Mesendoderm (in vitro differentiated cells): ENCODE measurements around the gene SCGB1C1.
A peak's percentile ranks its signal among the peaks of the same experiment; 100 is the strongest.

Experiments used
- DNase-seq: peaks from one replicate; pipeline ENCODE4 v3.0.0; 2013
- H2AK5ac ChIP-seq: 2 replicates; pipeline ENCODE4 v1.6.1; 2013; ENCODE audit warnings: low read length, inconsistent platforms
- H2BK120ac ChIP-seq: 2 replicates; pipeline ENCODE4 v1.6.1; 2013; ENCODE audit warnings: low read depth, mild to moderate bottlenecking, low read length, moderate library complexity, mixed read lengths
- H2BK15ac ChIP-seq: replicated peaks from 2 replicates; pipeline ENCODE4 v1.6.1; 2013; ENCODE audit warnings: low read depth, mild to moderate bottlenecking, moderate library complexity
- H2BK5ac ChIP-seq: 2 replicates; pipeline ENCODE4 v1.6.1; 2013; ENCODE audit warnings: low read length, inconsistent platforms
- H3K18ac ChIP-seq: 2 replicates; pipeline ENCODE4 v1.6.1; 2013; ENCODE audit warnings: mild to moderate bottlenecking, low read length, mixed read lengths
- H3K23ac ChIP-seq: one replicate; pipeline ENCODE4 v1.6.1; 2013; ENCODE audit warnings: low read length
- H3K27ac ChIP-seq: 2 replicates; pipeline ENCODE4 v1.5.1; 2013; ENCODE audit warnings: low read depth, mild to moderate bottlenecking, inconsistent platforms, low read length, moderate library complexity
- H3K27me3 ChIP-seq: 2 replicates; pipeline ENCODE4 v1.6.1; 2013; ENCODE audit warnings: low read length, control low read depth, mild to moderate bottlenecking, inconsistent platforms; ENCODE audit not compliant: insufficient read depth, poor library complexity
- H3K36me3 ChIP-seq: 2 replicates; pipeline ENCODE4 v1.6.1; 2013; ENCODE audit warnings: low read length, inconsistent platforms; ENCODE audit not compliant: control insufficient read depth, insufficient read depth
- H3K4ac ChIP-seq: one replicate; pipeline ENCODE4 v1.6.1; 2013; ENCODE audit warnings: low read depth, mild to moderate bottlenecking, low read length, moderate library complexity
- H3K4me1 ChIP-seq: 2 replicates; pipeline ENCODE4 v1.6.1; 2013; ENCODE audit warnings: low read depth, low read length, inconsistent platforms; ENCODE audit not compliant: control insufficient read depth
- H3K4me2 ChIP-seq: 2 replicates; pipeline ENCODE4 v1.6.1; 2013; ENCODE audit warnings: low read length
- H3K4me3 ChIP-seq: 2 replicates; pipeline ENCODE4 v1.5.1; 2013; ENCODE audit warnings: mild to moderate bottlenecking, low read length
- H3K56ac ChIP-seq: one replicate; pipeline ENCODE4 v1.6.1; 2013; ENCODE audit warnings: low read length
- H3K79me1 ChIP-seq: 2 replicates; pipeline ENCODE4 v1.6.1; 2013; ENCODE audit warnings: low read length, inconsistent platforms
- H3K79me2 ChIP-seq: 2 replicates; pipeline ENCODE4 v1.6.1; 2013; ENCODE audit warnings: mild to moderate bottlenecking, low read length; ENCODE audit not compliant: control insufficient read depth, insufficient read depth
- H3K9ac ChIP-seq: 2 replicates; pipeline ENCODE4 v1.6.1; 2013; ENCODE audit warnings: low read length, inconsistent platforms
- H4K5ac ChIP-seq: one replicate; pipeline ENCODE4 v1.6.1; 2013; ENCODE audit warnings: low read length
- H4K8ac ChIP-seq: one replicate; pipeline ENCODE4 v1.6.1; 2013; ENCODE audit warnings: low read depth, mild to moderate bottlenecking, control low read depth, low read length, moderate library complexity
- WGBS: extraction: QIAGEN DNeasy Blood & Tissue Kit; methylation state at CpG from one replicate; pipeline ENCODE4 v1.1.7; 2013; ENCODE audit warnings: low lambda C conversion rate, missing lambda C conversion rate; ENCODE audit not compliant: insufficient coverage; ENCODE audit errors: extremely low coverage; 5-methylcytosine and 5-hydroxymethylcytosine counted together

Gene SCGB1C1

GRCh38 chr11:230431-230830 is 37.6 kb downstream of the SCGB1C1 start:
- Histone ChIP-seq H3K4me1 (no peaks in the 10 kb centered on the region), H2BK120ac (no peak overlapping the region), H3K4me2 (no peak overlapping the region), H3K27me3 (no peaks in the 10 kb centered on the region), H3K9ac (no peak overlapping the region), H3K36me3 (no peaks in the 10 kb centered on the region), H3K18ac (no peak overlapping the region), H4K8ac (no peak overlapping the region), H3K4me3 (no peak overlapping the region), H3K23ac (no peak overlapping the region), H3K79me1 (no peaks in the 10 kb centered on the region), H3K4ac (no peak overlapping the region), H3K56ac (no peak overlapping the region), H3K79me2 (no peaks in the 10 kb centered on the region), H4K5ac (no peak overlapping the region), H3K27ac (no peak overlapping the region), H2AK5ac (no peak overlapping the region), H2BK5ac (no peak overlapping the region), H2BK15ac (no peak overlapping the region)
- no peak for DNase-seq
- WGBS, result no CpG with 5 or more reads among the region's 10 CpGs

- Histone ChIP-seq H3K27ac (no peak overlapping the region), H2AK5ac (no peak overlapping the region), H3K79me2 (peaks cover 10% of the 10 kb centered on the region), H2BK120ac (no peak overlapping the region), H3K36me3 (no peaks in the 10 kb centered on the region), H3K4me3 (no peak overlapping the region), H3K56ac (no peak overlapping the region), H4K8ac (no peak overlapping the region), H3K9ac (no peak overlapping the region), H3K4me1 (no peaks in the 10 kb centered on the region), H3K23ac (no peak overlapping the region), H2BK5ac (no peak overlapping the region), H2BK15ac (no peak overlapping the region), H3K27me3 (no peaks in the 10 kb centered on the region), H3K79me1 (no peaks in the 10 kb centered on the region), H3K4ac (no peak overlapping the region), H3K4me2 (no peak overlapping the region), H4K5ac (no peak overlapping the region), H3K18ac (no peak overlapping the region)
- no peak for DNase-seq
- WGBS, result no CpG with 5 or more reads among the region's 20 CpGs
These were observed 40.1 kb downstream of the SCGB1C1 start for GRCh38 chr11:232783-233565.

- Histone ChIP-seq H2BK15ac (no peak overlapping the region), H3K27me3 (no peaks in the 10 kb centered on the region), H3K18ac (no peak overlapping the region), H3K4me3 (no peak overlapping the region), H3K79me2 (peaks cover 19% of the 10 kb centered on the region), H3K4me1 (no peaks in the 10 kb centered on the region), H3K23ac (no peak overlapping the region), H3K27ac (no peak overlapping the region), H3K4me2 (no peak overlapping the region), H3K9ac (peak overlapping the region; percentile 86), H4K8ac (no peak overlapping the region), H4K5ac (no peak overlapping the region), H2BK120ac (no peak overlapping the region), H2AK5ac (no peak overlapping the region), H3K79me1 (peaks cover 5% of the 10 kb centered on the region), H3K56ac (peak overlapping the region; percentile 88), H3K36me3 (no peaks in the 10 kb centered on the region), H2BK5ac (no peak overlapping the region), H3K4ac (no peak overlapping the region)
- WGBS, result no CpG with 5 or more reads among the region's 8 CpGs
- DNase-seq, result no peak
These were observed 42.3 kb downstream of the SCGB1C1 start for GRCh38 chr11:235180-235579.

GRCh38 chr11:235609-235996 is 42.7 kb downstream of the SCGB1C1 start:
- H3K23ac ChIP-seq, result no peak overlapping the region
- H3K4ac ChIP-seq, result no peak overlapping the region
- peak overlapping the region; percentile 84 for H3K4me2 ChIP-seq
- no peak overlapping the region for H4K8ac ChIP-seq
- WGBS, result no CpG with 5 or more reads among the region's 13 CpGs
- no peaks in the 10 kb centered on the region for H3K36me3 ChIP-seq
- no peak overlapping the region for H3K27ac ChIP-seq
- H2BK15ac ChIP-seq, result no peak overlapping the region
- no peak overlapping the region for H2BK120ac ChIP-seq
- no peaks in the 10 kb centered on the region for H3K27me3 ChIP-seq
- H3K56ac ChIP-seq, result peak overlapping the region; percentile 88
- H3K79me2 ChIP-seq, result peaks cover 19% of the 10 kb centered on the region
- H3K4me3 ChIP-seq, result peak overlapping the region; percentile 75
- H3K18ac ChIP-seq, result peak overlapping the region; percentile 77
- no peak for DNase-seq
- H2AK5ac ChIP-seq, result no peak overlapping the region
- no peak overlapping the region for H4K5ac ChIP-seq
- no peaks in the 10 kb centered on the region for H3K4me1 ChIP-seq
- peaks cover 5% of the 10 kb centered on the region for H3K79me1 ChIP-seq
- H2BK5ac ChIP-seq, result no peak overlapping the region
- peak overlapping the region; percentile 86 for H3K9ac ChIP-seq

- peaks cover 5% of the 10 kb centered on the region for H3K79me1 ChIP-seq
- no peaks in the 10 kb centered on the region for H3K27me3 ChIP-seq
- H3K56ac ChIP-seq, result peak within 1 kb of the TSS; percentile 88
- no peaks in the 10 kb centered on the region for H3K36me3 ChIP-seq
- peak within 1 kb of the TSS; percentile 84 for H3K4me2 ChIP-seq
- H2BK120ac ChIP-seq, result no peak within 1 kb of the TSS
- peak; percentile 93 for DNase-seq
- no peak within 1 kb of the TSS for H2BK5ac ChIP-seq
- peak within 1 kb of the TSS; percentile 86 for H3K9ac ChIP-seq
- H4K8ac ChIP-seq, result peak within 1 kb of the TSS; percentile 77
- H3K27ac ChIP-seq, result peak within 1 kb of the TSS; percentile 84
- peak within 1 kb of the TSS; percentile 89 for H3K18ac ChIP-seq
- peak within 1 kb of the TSS; percentile 76 for H3K4me3 ChIP-seq
- no peak within 1 kb of the TSS for H4K5ac ChIP-seq
- H3K4ac ChIP-seq, result no peak within 1 kb of the TSS
- no peak within 1 kb of the TSS for H2AK5ac ChIP-seq
- H3K4me1 ChIP-seq, result no peaks in the 10 kb centered on the region
- no peak within 1 kb of the TSS for H2BK15ac ChIP-seq
- WGBS, result no CpG with 5 or more reads among the region's 70 CpGs
- H3K79me2 ChIP-seq, result peaks cover 19% of the 10 kb centered on the region
- H3K23ac ChIP-seq, result no peak within 1 kb of the TSS
These were observed 43.3 kb downstream of the SCGB1C1 start, which contains the start of gene SIRT3 for GRCh38 chr11:235997-236773. Gene SIRT3 (minus strand): TSS chr11:236342. CDS start chr11:236328, 14 bp downstream.
